Adrenal gland (tissue), 12 donors: ENCODE measurements around the gene MLLT3. TPM values are rescaled to one million over a fixed set of nuclear protein-coding genes. Genes with fewer than 3 reads are reported as not detected.

Source experiments
- DNase-seq, 7 donors: peaks; one replicate each; pipeline ENCODE4 v3.0.0-alpha.2; 2019 to 2020
- H3K27ac ChIP-seq, 5 donors: fragments of 200-600 bp; sonication (generic) in 4 of 5; 1 replicate in 3 of 5; 2 replicates in 2 of 5; pipeline versions ENCODE4 v1.5.1 to v1.8.0; 2016 to 2020; ENCODE audit warnings: mild to moderate bottlenecking in 1 of 5
- H3K27me3 ChIP-seq: fragments of 200-600 bp; 2 replicates; pipeline ENCODE4 v1.8.0; 2021
- H3K36me3 ChIP-seq, 2 donors: fragments of 200-600 bp; replicated peaks in 1 of 2; 1 replicate in 1 of 2; 2 replicates in 1 of 2; pipeline versions ENCODE4 v1.5.1 to v1.8.0; 2018 to 2022
- H3K4me1 ChIP-seq, 2 donors: fragments of 200-600 bp; replicated peaks in 1 of 2; 1 replicate in 1 of 2; 2 replicates in 1 of 2; pipeline versions ENCODE4 v1.5.1 to v1.8.0; 2018 to 2021
- H3K4me3 ChIP-seq, 4 donors: fragments of 200-600 bp; sonication (generic) in 3 of 4; one replicate each; pipeline ENCODE4 v1.5.1; 2016 to 2018
- H3K9me3 ChIP-seq, 3 donors: fragments of 200-600 bp; sonication (generic) in 1 of 3; replicated peaks in 1 of 3; 1 replicate in 2 of 3; 2 replicates in 1 of 3; pipeline versions ENCODE4 v1.5.1 to v1.8.0; 2016 to 2021
- CTCF ChIP-seq, 6 experiments: fragments of 450-650 bp in 4 of 6; fragments of 200-600 bp in 2 of 6; sonication (generic) in 1 of 6; IDR thresholded peaks; 1 replicate in 5 of 6; 2 replicates in 1 of 6; pipeline versions ENCODE4 v1.5.1 to v1.8.0; 2016 to 2021; ENCODE audit warnings: antibody characterized with exemption in 6 of 6, mild to moderate bottlenecking in 2 of 6, moderate library complexity in 1 of 6
- POLR2A ChIP-seq, 2 donors: fragments of 450-650 bp; IDR thresholded peaks; one replicate each; pipeline ENCODE4 v1.6.1; 2017; ENCODE audit warnings: antibody characterized with exemption in 2 of 2, mild to moderate bottlenecking in 2 of 2, moderate library complexity in 1 of 2
- WGBS, 4 donors: extraction: QIAGEN DNeasy Blood & Tissue Kit in 2 of 4; methylation state at CpG; one replicate each; pipeline versions ENCODE4 v1.1.5 to v1.1.7; 2013 to 2017; 5-methylcytosine and 5-hydroxymethylcytosine counted together
- intact Hi-C, 2 donors: fragments of 100-400 bp; cut with DNase I; formaldehyde crosslinking; loops; one replicate each; pipeline versions ENCODE4 v1.14.1 to v1.15.0; 2022 to 2023
- polyA plus RNA-seq, 3 donors: library from polyadenylated mRNA; stranded (reverse); fragments of 200-250 nt in 2 of 3; fragments of 350-450 nt in 1 of 3; fragmentation: Illumina TruSeq in 1 of 3; extraction: RNeasy Lipid Tissue Mini Kit (QIAGEN cat#74804) in 1 of 3; gene quantifications; one replicate each; pipeline ENCODE4 v1.2.3, GENCODE V29; 2013 to 2014
- total RNA-seq, 9 donors: library from RNA; depleted of rRNA in 4 of 9; stranded (reverse); fragments of >200 nt in 4 of 9; fragments of 120-200 nt in 1 of 9; fragmentation: NEBNext Ultra II Directional in 1 of 9; extraction: Animal tissue kit (Norgen Biotek cat#: 25700) in 1 of 9; gene quantifications; one replicate each; pipeline versions ENCODE4 v1.1.0 to v1.2.4, GENCODE V29; 2013 to 2023
- donor health status: healthy with polysubstance abuse.
- donor health status: Bipolar disorder and iron deficiency.
- donor health status: DM: yes; HTN: yes; CAD: no.
- donor health status: DM: no; HTN: no; CAD: no.
- donor health status: DM: no; HTN: no; CAD: no.
- donor health status: DM: yes; HTN: yes; CAD: no.

Gene MLLT3
- total and polyA plus RNA-seq, 12 donors, result 11.0 to 37.7 (median 17.9) TPM

- Histone ChIP-seq H3K36me3 (no peaks in the 10 kb centered on the region), H3K4me1 (no peaks in the 10 kb centered on the region), H3K9me3 (no peaks in the 10 kb centered on the region), H3K27me3 (no peaks in the 10 kb centered on the region), H3K4me3 (no peak overlapping the region), H3K27ac (no peak overlapping the region)
- DNase-seq, result no peak
- no peak for TF ChIP-seq CTCF (IDR thresholded peaks at IDR 0.05)
- intact Hi-C loops, result no loop called here
- 96 to 98% (median 98%) methylated on average over 4 of the region's 4 CpGs for WGBS, 4 donors
Observed at GRCh38 chr9:20650313-20650712, 28.0 kb upstream of the MLLT3 start.

GRCh38 chr9:20649381-20649780 is 27.1 kb upstream of the MLLT3 start:
- 50 to 65% (median 56%) methylated on average over 1 of the region's 1 CpG for WGBS, 4 donors
- DNase-seq, result no peak
- intact Hi-C loops, result no loop called here

GRCh38 chr9:20646656-20647055 is 24.4 kb upstream of the MLLT3 start:
- intact Hi-C loops, result no loop called here
- 77 to 87% (median 81%) methylated on average over 4 of the region's 4 CpGs for WGBS, 4 donors
- TF ChIP-seq CTCF (IDR thresholded peaks at IDR 0.05) (no peak), POLR2A (IDR thresholded peaks at IDR 0.05) (no peak)

More at GRCh38 chr9:20649381-20649780, 27.1 kb upstream of the MLLT3 start:
- no peaks in the 10 kb centered on the region for H3K4me1 ChIP-seq
- H3K4me3 ChIP-seq, result no peak overlapping the region
- no peaks in the 10 kb centered on the region for H3K9me3 ChIP-seq
- H3K27me3 ChIP-seq, result no peaks in the 10 kb centered on the region
- H3K36me3 ChIP-seq, result no peaks in the 10 kb centered on the region
- no peak overlapping the region for H3K27ac ChIP-seq
- TF ChIP-seq CTCF (IDR thresholded peaks at IDR 0.05) (no peak), POLR2A (IDR thresholded peaks at IDR 0.05) (no peak)

GRCh38 chr9:20643660-20644059 is 21.4 kb upstream of the MLLT3 start:
- no peaks in the 10 kb centered on the region for H3K4me1 ChIP-seq

More at GRCh38 chr9:20646656-20647055, 24.4 kb upstream of the MLLT3 start:
- Histone ChIP-seq H3K4me3 (no peak overlapping the region), H3K4me1 (no peaks in the 10 kb centered on the region), H3K9me3 (no peaks in the 10 kb centered on the region), H3K27me3 (no peaks in the 10 kb centered on the region), H3K36me3 (no peaks in the 10 kb centered on the region), H3K27ac (no peak overlapping the region)
- DNase-seq, result no peak

More at GRCh38 chr9:20643660-20644059, 21.4 kb upstream of the MLLT3 start:
- 78 to 91% (median 89%) methylated on average over 1 to 3 of the region's 3 CpGs for WGBS, 4 donors
- TF ChIP-seq CTCF (IDR thresholded peaks at IDR 0.05) (no peak), POLR2A (IDR thresholded peaks at IDR 0.05) (no peak)
- intact Hi-C loops, result no loop called here
- no peaks in the 10 kb centered on the region for H3K9me3 ChIP-seq
- no peak overlapping the region for H3K4me3 ChIP-seq
- DNase-seq, result no peak
- no peaks in the 10 kb centered on the region for H3K27me3 ChIP-seq
- H3K27ac ChIP-seq, result no peak overlapping the region
- H3K36me3 ChIP-seq, result no peaks in the 10 kb centered on the region
